GM12865 (cell line): ENCODE data around the gene PPFIBP2.

Experiments
- DNase-seq: peaks from one replicate; pipeline ENCODE4 v3.0.0; 2010; ENCODE audit warnings: low read depth
- H3K4me3 ChIP-seq: 2 replicates; pipeline ENCODE4 v1.5.1; 2011; ENCODE audit warnings: mild to moderate bottlenecking, low read depth, low read length, control low read depth
- CTCF ChIP-seq: IDR thresholded peaks from 2 replicates; pipeline ENCODE4 v1.5.1; 2011; ENCODE audit warnings: low read length, control low read depth, low read depth, inconsistent platforms; ENCODE audit not compliant: insufficient read depth; ENCODE audit errors: missing control alignments

The PPFIBP2 gene

GRCh38 chr11:7611411-7611810 lies 97.6 kb downstream of the PPFIBP2 start:
- H3K4me3 ChIP-seq = no peak overlapping the region
- DNase-seq = no peak
- no peak for TF ChIP-seq CTCF

- H3K4me3 ChIP-seq = no peak overlapping the region
- no peak for DNase-seq
- TF ChIP-seq CTCF = no peak
Observed at GRCh38 chr11:7612056-7612660, 98.4 kb downstream of the PPFIBP2 start.

GRCh38 chr11:7612661-7613393 lies 99.0 kb downstream of the PPFIBP2 start:
- peak; percentile 9 for DNase-seq
- no peak overlapping the region for H3K4me3 ChIP-seq
- TF ChIP-seq CTCF = no peak

GRCh38 chr11:7613394-7613720 lies 99.6 kb downstream of the PPFIBP2 start:
- DNase-seq = no peak
- TF ChIP-seq CTCF = no peak
- no peak overlapping the region for H3K4me3 ChIP-seq

GRCh38 chr11:7614656-7615055 lies 100.9 kb downstream of the PPFIBP2 start:
- H3K4me3 ChIP-seq = no peak overlapping the region
- no peak for TF ChIP-seq CTCF
- DNase-seq = no peak

- TF ChIP-seq CTCF = no peak
- H3K4me3 ChIP-seq = no peak overlapping the region
Observed at GRCh38 chr11:7617032-7617431, 103.2 kb downstream of the PPFIBP2 start.

GRCh38 chr11:7619322-7619721 lies 105.5 kb downstream of the PPFIBP2 start:
- H3K4me3 ChIP-seq = no peak overlapping the region
- DNase-seq = no peak
- no peak for TF ChIP-seq CTCF

More at GRCh38 chr11:7617032-7617431, 103.2 kb downstream of the PPFIBP2 start:
- DNase-seq = no peak
